ENCODE results near the gene GPN2.

Gene GPN2

DNA sequence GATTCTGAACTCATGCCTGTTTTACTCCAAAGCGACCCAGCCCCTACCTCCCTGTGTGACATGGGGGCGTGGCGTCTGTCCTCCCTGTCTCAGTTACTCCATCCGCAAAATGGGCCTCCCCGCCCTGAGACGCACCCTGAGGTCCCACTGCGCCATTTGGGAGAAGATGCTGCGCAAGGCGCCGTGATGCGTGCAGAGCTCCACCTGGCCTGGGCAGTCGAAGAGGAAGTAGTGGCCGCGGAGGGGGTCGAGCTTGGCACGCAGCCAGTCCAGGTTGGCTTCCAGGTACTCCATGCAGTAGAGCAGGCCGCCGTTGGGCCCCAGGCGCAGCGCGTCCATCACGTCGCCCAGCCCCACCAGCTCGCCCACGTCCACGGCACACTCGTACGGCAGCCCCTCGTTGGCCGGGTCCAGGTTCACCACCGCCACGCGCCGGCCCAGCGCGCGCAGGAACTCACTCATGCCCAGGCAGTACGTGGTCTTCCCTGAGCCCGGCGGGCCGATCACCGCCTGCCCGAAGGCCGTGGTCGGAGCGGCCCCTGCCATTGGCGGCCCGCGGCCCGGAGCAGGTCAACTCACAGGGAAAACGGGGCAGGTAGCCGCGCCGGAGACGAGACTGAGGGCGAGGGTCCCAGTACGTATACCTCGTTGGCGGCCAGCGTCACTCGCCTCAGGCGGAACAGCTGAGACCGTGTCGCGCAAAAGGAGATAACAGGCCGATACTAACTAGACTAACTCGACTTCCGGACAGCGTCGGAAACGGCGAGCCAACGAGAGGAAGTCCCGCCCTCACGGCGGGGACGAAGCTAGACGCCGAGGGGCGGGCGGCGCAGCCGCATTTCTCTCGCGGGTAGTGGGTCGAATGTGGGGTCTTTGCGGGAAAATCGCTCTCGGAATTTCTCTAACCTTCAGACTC, at the start of gene GPN2:
GPN2 (minus strand) TSS at position 733 of the 916 bp plus-strand sequence; CDS start at position 546, 187 bp downstream.
- no peak for TF ChIP-seq JUND (IDR thresholded peaks at IDR 0.05; ENCODE audit: low read depth)
- in situ Hi-C loops (cut with HindIII; ENCODE audit: low pct_unique_long_range_greater_than_20kb, low sequenced_read_pairs) = no loop called here
- DNase-seq (ENCODE audit: low read depth in 1 of 2, low spot score in 1 of 2) = peak; percentile 64 to 72

DNA sequence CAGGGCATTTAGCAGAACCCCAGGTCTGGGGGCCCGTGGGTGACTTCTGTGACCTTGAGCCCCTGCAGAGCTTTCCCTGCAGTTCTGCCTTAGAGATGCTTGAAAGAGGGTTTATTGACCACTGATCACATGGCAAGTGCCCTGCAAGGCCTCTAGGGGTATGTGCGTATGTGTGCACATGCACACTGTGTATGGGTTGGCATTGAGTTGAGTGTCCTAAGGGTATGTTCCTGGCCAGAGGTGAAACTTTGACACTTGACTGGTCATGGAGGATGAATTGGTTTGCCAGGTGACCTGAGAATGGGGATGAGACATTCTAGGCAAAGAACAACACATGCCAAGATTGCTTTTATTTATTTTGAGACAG, 48.6 kb upstream of the GPN2 start:
- in situ Hi-C loops (cut with HindIII; ENCODE audit: low pct_unique_long_range_greater_than_20kb, low sequenced_read_pairs) = no loop called here
- DNase-seq (ENCODE audit: low read depth in 1 of 2, low spot score in 1 of 2) = no peak
- TF ChIP-seq JUND (IDR thresholded peaks at IDR 0.05; ENCODE audit: low read depth) = no peak

DNA sequence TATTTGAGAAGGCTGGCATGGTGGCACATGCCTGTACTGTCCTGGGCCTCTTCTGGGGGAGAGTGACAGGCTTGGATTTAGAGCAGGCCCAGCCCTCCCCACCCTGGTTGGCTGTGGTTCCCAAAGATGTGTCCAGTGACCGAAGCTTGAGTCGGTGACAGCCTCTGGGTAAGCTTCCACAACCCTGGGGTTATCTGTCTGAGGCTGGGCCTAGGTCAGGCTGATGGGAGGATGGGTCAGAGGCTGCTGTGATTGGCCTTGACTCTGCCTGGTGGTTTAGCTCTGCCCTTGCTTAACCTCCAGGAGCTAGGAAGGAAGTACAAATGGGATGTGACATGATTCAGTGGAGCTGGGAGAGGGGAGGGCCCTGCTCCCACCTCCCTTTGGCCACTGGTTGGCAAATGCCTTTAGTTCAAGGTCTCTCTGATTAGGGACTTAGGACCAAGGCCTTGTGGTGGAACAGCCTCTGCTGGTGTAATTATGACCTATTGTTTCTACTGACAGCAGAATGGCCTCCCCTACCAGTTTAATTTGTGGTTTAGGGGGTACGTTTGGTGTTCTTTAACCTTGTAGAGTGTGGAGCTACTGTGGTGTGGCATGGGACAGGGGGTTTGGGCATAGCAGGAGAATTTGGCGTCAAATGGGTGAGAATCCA, 48.0 kb upstream of the GPN2 start:
- in situ Hi-C loops (cut with HindIII; ENCODE audit: low pct_unique_long_range_greater_than_20kb, low sequenced_read_pairs) = no loop called here
- no peak for DNase-seq (ENCODE audit: low read depth in 1 of 2, low spot score in 1 of 2)
- TF ChIP-seq JUND (IDR thresholded peaks at IDR 0.05; ENCODE audit: low read depth) = no peak

DNA sequence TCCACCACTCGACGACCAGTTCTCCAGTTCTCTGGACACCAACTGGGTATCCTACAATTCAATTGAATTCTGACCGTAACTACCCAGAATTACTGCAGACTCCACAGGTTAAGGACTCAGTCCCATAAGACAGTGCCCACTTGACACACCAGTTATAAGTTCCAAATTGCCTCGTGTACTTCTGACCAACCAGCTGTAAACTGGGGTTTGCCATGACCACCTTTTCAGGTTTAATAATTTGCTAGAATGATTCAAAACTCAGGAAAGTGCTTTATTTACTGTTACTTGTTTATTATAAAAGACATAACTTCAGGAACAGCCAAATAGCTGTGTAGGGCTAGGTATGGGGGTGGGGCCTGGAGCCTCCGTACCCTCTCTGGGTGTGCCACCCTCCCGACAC, 46.7 kb upstream of the GPN2 start:
- no peak for DNase-seq (ENCODE audit: low read depth in 1 of 2, low spot score in 1 of 2)
- TF ChIP-seq JUND (IDR thresholded peaks at IDR 0.05; ENCODE audit: low read depth) = no peak
- in situ Hi-C loops (cut with HindIII; ENCODE audit: low pct_unique_long_range_greater_than_20kb, low sequenced_read_pairs) = no loop called here

DNA sequence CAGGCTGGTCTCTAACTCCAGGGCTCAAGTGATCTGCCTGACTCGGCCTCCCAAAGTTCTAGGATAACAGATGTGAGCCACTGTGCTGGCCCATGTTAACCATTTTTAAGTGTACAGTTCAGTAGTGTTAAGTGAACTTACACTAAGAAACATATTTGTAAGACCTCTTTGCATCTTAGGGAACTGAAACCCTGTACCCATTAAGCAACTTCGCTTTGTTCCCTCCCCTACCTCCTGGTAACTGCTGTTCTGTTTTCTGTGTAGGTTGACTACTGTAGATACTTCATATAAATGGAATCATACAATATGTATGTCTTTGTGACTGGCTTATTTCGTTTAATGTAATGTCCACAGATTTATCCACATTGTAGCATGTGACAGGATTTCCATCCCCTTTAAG, 42.4 kb upstream of the GPN2 start:
- in situ Hi-C loops (cut with HindIII; ENCODE audit: low pct_unique_long_range_greater_than_20kb, low sequenced_read_pairs) = no loop called here
- TF ChIP-seq JUND (IDR thresholded peaks at IDR 0.05; ENCODE audit: low read depth) = no peak
- no peak for DNase-seq (ENCODE audit: low read depth in 1 of 2, low spot score in 1 of 2)

DNA sequence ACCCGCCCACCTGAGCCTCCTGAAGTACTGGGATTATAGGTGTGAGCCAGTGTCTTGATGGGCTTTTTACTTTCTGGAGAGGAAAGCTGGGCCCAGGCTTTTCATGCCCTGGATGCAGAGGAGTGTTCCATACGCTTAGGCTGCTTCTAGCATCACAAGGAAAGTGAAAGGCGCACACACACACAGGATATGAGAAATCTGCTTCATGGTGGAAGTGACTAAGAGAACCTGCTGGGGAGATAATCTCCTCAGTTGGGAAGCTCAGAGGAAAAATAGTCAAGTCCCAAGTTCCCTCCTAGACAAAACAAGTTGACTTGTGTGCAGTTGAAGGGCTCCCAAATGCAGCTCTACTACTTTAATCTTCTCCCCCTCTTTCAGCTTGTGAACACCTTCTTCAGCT, 33.6 kb upstream of the GPN2 start:
- DNase-seq (ENCODE audit: low read depth in 1 of 2, low spot score in 1 of 2) = no peak
- in situ Hi-C loops (cut with HindIII; ENCODE audit: low pct_unique_long_range_greater_than_20kb, low sequenced_read_pairs) = no loop called here
- no peak for TF ChIP-seq JUND (IDR thresholded peaks at IDR 0.05; ENCODE audit: low read depth)

DNA sequence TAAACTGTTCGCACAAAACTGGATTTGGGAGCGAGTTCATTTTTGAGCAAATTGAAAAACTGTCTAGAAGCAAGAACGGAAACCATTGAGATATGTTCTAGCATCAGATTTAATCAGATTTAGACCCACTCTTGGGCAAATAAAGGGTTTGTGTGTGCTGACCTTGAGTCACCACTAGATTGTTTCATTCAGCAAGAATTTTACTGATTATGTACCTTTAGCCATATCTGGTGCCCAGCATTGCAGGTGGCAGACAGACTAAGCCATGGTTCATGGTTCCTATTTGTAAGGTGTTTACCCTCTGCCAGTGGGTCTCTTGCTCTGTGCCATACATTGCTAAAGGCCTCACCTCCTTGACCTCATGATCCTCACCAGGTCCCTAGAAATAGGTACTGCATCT, 32.8 kb upstream of the GPN2 start:
- no peak for DNase-seq (ENCODE audit: low read depth in 1 of 2, low spot score in 1 of 2)
- no peak for TF ChIP-seq JUND (IDR thresholded peaks at IDR 0.05; ENCODE audit: low read depth)
- in situ Hi-C loops (cut with HindIII; ENCODE audit: low pct_unique_long_range_greater_than_20kb, low sequenced_read_pairs) = no loop called here

DNA sequence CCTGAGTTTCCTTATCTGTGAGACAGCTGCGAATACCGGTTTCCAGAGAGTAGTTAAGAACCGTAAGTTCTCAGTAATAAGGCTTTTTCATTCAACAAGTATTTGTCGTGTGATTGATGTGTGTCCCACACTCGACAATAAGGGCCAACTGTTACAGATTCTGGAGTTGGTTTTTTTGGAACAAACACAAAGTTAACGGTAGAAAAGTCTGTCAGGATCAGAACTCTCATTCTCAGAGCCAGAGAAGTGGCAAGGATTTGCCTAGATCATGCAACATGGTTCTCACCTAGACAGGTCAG, 32.3 kb upstream of the GPN2 start:
- no peak for DNase-seq (ENCODE audit: low read depth in 1 of 2, low spot score in 1 of 2)
- in situ Hi-C loops (cut with HindIII; ENCODE audit: low pct_unique_long_range_greater_than_20kb, low sequenced_read_pairs) = no loop called here
- TF ChIP-seq JUND (IDR thresholded peaks at IDR 0.05; ENCODE audit: low read depth) = no peak

DNA sequence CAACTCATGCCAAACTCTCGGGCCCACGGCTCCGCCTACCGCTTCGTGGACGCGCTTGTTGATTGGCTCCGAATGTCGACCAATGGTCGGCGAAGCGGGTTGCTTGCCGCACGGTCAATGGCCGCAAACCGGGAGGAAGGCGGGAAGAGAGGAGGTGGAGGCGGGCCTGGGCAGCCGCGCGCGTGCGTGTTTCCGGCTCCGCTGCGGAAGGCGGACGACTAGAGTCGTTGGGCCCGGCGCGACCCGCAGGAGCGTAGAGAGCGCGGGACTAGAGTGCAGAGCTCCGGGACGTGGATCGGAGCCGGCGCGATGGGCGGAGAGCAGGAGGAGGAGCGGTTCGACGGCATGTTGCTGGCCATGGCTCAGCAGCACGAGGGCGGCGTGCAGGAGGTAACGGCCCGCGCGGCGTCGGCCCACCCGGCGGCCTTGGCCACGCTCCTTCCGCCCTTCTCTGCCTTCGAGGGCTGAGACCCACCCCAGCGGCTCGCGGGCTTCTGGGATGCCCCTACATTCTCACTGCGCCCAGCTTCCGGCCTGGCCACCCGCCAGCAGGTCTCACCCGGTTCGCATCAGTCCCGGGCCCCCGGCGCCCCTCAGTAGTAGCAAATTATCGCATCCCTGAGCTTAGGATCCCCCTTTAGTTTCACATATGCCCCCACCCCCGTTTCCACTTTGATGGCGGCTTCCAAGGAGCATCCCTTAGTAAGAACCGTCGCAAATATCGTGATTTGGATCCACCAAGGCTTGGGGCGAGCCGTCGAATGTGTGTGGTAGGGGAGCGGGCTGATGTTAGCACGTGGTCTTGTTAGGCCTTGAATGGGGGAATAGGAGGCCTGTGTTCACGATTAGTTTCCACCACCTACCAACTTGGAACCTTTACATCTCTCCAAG, 31.7 kb upstream of the GPN2 start, which contains the start of gene NUDC:
NUDC (plus strand) TSS at position 204 of the 891 bp plus-strand sequence; CDS start at position 310, 106 bp downstream.
- in situ Hi-C loops (cut with HindIII; ENCODE audit: low pct_unique_long_range_greater_than_20kb, low sequenced_read_pairs) = no loop called here
- no peak for TF ChIP-seq JUND (IDR thresholded peaks at IDR 0.05; ENCODE audit: low read depth)
- DNase-seq (ENCODE audit: low read depth in 1 of 2, low spot score in 1 of 2) = peak; percentile 85 to 96

DNA sequence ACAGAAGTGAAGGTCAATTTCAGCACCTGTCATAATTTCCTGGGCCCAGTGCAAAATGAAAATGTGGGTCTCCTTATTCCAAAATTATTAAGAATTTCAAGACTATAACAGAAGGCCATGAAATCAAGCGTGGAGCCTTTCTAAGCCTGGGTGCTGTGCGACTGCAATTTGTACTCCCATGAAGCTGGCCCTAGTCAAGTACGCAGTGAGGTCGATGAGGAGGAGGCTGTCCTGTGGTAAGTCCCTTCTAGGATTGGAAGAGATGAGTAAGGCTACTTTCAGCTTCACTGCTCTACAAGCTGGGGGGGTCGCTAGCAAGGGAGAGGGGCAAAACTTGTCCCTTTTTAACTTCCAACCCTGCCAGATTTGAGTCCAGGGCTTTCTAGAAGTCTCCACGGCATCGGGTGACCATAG, 31.1 kb upstream of the GPN2 start:
- no peak for DNase-seq (ENCODE audit: low read depth in 1 of 2, low spot score in 1 of 2)
- in situ Hi-C loops (cut with HindIII; ENCODE audit: low pct_unique_long_range_greater_than_20kb, low sequenced_read_pairs) = no loop called here

DNA sequence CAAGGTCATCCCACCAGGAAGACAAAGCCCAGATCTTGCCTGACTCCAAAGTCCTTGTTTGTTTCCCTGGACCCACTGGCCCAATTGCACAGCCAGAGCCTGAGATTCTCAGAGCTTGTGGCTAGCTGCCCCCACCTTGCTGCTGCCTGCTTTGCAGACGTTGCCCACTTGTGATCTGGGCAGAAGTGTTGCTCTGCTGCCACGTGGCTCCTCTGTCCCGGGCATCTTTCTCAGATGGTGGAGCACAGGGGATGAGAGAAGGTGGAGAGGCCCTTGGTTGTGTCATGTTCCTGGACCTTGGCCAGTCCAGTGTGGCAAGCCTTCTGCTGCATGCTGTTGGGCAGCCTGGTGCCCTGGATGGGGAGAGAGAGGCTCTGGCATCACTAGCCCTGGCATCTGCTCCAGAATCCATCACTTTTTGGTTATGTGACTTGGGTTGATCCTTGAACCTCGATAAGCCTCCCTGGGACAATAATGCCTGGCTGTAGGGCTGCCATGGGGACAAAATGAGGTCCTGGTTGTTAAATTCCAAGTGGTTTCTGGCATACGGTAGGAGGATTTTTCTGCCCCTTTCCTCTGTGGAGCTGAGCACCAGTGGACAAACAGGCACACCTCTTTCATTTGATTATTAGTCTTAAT, 25.2 kb upstream of the GPN2 start:
- DNase-seq (ENCODE audit: low read depth in 1 of 2, low spot score in 1 of 2) = no peak
- no peak for TF ChIP-seq JUND (IDR thresholded peaks at IDR 0.05; ENCODE audit: low read depth)
- in situ Hi-C loops (cut with HindIII; ENCODE audit: low pct_unique_long_range_greater_than_20kb, low sequenced_read_pairs) = no loop called here

More for the DNA sequence above, 31.1 kb upstream of the GPN2 start:
- no peak for TF ChIP-seq JUND (IDR thresholded peaks at IDR 0.05; ENCODE audit: low read depth)
